HG03025 (cell line): Measurements from ENCODE around the gene RASSF7.
A peak's percentile ranks its signal among the peaks of the same experiment; 100 is the strongest.
"Not testable (repeated sequence)": the region's sequence is repeated elsewhere in the genome, so short reads cannot be mapped to it uniquely, and the experiment has no call there.

Source experiments
- ATAC-seq: cut with Tn5 transposase; IDR thresholded peaks from one replicate; pipeline ENCODE4 v1.9.1; 2021; ENCODE audit warnings: mild to moderate bottlenecking, moderate library complexity; ENCODE audit not compliant: unreplicated experiment, low FRiP score

The RASSF7 gene

GRCh38 chr11:565921-566509 is 5.2 kb downstream of the RASSF7 start:
- no peak for ATAC-seq

GRCh38 chr11:567011-567628 is 6.3 kb downstream of the RASSF7 start:
- ATAC-seq, result no peak

GRCh38 chr11:567629-568292 is 7.0 kb downstream of the RASSF7 start:
- no peak for ATAC-seq

GRCh38 chr11:568306-569157 is 7.8 kb downstream of the RASSF7 start:
- peak; percentile 78 for ATAC-seq

- no peak for ATAC-seq
These were observed 8.6 kb downstream of the RASSF7 start for GRCh38 chr11:569158-569885.

GRCh38 chr11:571802-572185 is 11.0 kb downstream of the RASSF7 start:
- ATAC-seq, result no peak

GRCh38 chr11:573146-573759 is 12.5 kb downstream of the RASSF7 start:
- no peak for ATAC-seq

GRCh38 chr11:574031-574570 is 13.3 kb downstream of the RASSF7 start:
- ATAC-seq, result not testable (repeated sequence)

GRCh38 chr11:574632-575312 is 14.0 kb downstream of the RASSF7 start:
- ATAC-seq, result peak; percentile 2

- peak; percentile 19 for ATAC-seq
These were observed 14.7 kb downstream of the RASSF7 start for GRCh38 chr11:575313-575995.

GRCh38 chr11:575996-576768 is 15.4 kb downstream of the RASSF7 start, which contains the start of gene PHRF1:
Gene PHRF1, plus strand, starts transcription at chr11:576470. Its CDS starts 5,043 bp downstream, at chr11:581513.
- peak; percentile 75 for ATAC-seq

- no peak for ATAC-seq
These were observed 16.2 kb downstream of the RASSF7 start for GRCh38 chr11:576811-577610.

- no peak for ATAC-seq
These were observed 16.8 kb downstream of the RASSF7 start for GRCh38 chr11:577611-577894.

- ATAC-seq, result no peak
These were observed 17.7 kb downstream of the RASSF7 start for GRCh38 chr11:578276-579035.

GRCh38 chr11:579830-580601 is 19.2 kb downstream of the RASSF7 start:
- ATAC-seq, result no peak

GRCh38 chr11:581342-581741 is 20.6 kb downstream of the RASSF7 start:
- ATAC-seq, result no peak
